HG02840 (cell line): Measurements from ENCODE around the gene OR5K1.

Experiments used
- ATAC-seq: cut with Tn5 transposase; IDR thresholded peaks from one replicate; pipeline ENCODE4 v1.9.1; 2021; ENCODE audit warnings: mild to moderate bottlenecking, moderate library complexity, moderate number of reproducible peaks; ENCODE audit not compliant: unreplicated experiment, low FRiP score

Gene OR5K1

GRCh38 chr3:98513091-98513511 is 50.1 kb downstream of the OR5K1 start:
- ATAC-seq, result no peak

- ATAC-seq, result no peak
Measured at GRCh38 chr3:98513736-98514135, 50.7 kb downstream of the OR5K1 start.

- no peak for ATAC-seq
Measured at GRCh38 chr3:98514948-98515347, 51.9 kb downstream of the OR5K1 start.

- ATAC-seq, result no peak
Measured at GRCh38 chr3:98518816-98519215, 55.8 kb downstream of the OR5K1 start.

- no peak for ATAC-seq
Measured at GRCh38 chr3:98519351-98519750, 56.4 kb downstream of the OR5K1 start.

- ATAC-seq, result peak; percentile 42
Measured at GRCh38 chr3:98521897-98522543, 59.0 kb downstream of the OR5K1 start.
